ENCODE data around the gene PIEZO1.

DNA sequence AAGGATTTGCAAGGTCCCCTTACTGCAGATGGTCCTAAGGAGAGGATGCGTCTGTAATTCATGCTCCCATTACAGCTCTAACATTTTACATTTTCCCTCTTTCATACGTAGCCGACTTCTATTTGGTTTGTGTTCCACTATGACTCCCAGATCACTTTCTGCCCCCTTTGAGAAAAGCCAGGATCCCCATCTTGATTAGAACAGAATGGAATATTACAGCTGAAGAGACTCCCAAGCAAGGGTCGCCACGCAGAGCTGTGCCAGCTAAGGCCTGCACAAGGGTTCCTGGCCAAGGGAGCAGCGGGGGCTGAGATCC is 15.2 kb upstream of the PIEZO1 start:
- TF ChIP-seq, protein P1, sequence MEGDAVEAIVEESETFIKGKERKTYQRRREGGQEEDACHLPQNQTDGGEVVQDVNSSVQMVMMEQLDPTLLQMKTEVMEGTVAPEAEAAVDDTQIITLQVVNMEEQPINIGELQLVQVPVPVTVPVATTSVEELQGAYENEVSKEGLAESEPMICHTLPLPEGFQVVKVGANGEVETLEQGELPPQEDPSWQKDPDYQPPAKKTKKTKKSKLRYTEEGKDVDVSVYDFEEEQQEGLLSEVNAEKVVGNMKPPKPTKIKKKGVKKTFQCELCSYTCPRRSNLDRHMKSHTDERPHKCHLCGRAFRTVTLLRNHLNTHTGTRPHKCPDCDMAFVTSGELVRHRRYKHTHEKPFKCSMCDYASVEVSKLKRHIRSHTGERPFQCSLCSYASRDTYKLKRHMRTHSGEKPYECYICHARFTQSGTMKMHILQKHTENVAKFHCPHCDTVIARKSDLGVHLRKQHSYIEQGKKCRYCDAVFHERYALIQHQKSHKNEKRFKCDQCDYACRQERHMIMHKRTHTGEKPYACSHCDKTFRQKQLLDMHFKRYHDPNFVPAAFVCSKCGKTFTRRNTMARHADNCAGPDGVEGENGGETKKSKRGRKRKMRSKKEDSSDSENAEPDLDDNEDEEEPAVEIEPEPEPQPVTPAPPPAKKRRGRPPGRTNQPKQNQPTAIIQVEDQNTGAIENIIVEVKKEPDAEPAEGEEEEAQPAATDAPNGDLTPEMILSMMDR (IDR thresholded peaks at IDR 0.05) = no peak
- TF ChIP-seq POLR2A (IDR thresholded peaks at IDR 0.05) = no peak
- no peak for TF ChIP-seq POLR2AphosphoS5 (IDR thresholded peaks at IDR 0.05)
